GM12873 (cell line): ENCODE measurements around the gene MOGAT2.

Source experiments
- TF ChIP-seq, protein P1 (sequence below): IDR thresholded peaks from 2 replicates; pipeline ENCODE4 v1.5.1; 2012; ENCODE audit warnings: low read depth, mild to moderate bottlenecking, moderate library complexity, low read length, control low read depth; ENCODE audit not compliant: insufficient read depth; ENCODE audit errors: missing control alignments

MOGAT2 gene

DNA sequence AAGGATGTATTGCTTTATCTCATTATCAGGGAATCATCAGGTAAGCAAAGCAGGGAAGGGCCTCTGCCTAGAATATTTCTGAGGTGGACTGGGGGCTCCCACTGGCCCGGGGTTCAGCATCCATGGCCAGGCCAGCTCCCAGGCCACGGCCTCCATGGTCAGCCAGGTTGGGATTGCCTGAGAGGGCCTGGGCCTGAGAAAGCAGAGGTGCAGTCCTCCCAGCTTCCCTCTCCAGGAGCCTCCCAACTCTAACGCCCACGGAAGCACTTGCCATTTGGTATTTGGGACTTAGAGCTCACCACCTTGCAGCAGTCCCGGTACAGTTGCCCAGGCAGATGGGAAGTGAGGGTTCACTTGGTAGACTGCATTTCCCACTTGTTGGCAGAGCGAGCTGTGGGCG is 63.7 kb downstream of the MOGAT2 start:
- TF ChIP-seq, protein P1, sequence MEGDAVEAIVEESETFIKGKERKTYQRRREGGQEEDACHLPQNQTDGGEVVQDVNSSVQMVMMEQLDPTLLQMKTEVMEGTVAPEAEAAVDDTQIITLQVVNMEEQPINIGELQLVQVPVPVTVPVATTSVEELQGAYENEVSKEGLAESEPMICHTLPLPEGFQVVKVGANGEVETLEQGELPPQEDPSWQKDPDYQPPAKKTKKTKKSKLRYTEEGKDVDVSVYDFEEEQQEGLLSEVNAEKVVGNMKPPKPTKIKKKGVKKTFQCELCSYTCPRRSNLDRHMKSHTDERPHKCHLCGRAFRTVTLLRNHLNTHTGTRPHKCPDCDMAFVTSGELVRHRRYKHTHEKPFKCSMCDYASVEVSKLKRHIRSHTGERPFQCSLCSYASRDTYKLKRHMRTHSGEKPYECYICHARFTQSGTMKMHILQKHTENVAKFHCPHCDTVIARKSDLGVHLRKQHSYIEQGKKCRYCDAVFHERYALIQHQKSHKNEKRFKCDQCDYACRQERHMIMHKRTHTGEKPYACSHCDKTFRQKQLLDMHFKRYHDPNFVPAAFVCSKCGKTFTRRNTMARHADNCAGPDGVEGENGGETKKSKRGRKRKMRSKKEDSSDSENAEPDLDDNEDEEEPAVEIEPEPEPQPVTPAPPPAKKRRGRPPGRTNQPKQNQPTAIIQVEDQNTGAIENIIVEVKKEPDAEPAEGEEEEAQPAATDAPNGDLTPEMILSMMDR: no peak

DNA sequence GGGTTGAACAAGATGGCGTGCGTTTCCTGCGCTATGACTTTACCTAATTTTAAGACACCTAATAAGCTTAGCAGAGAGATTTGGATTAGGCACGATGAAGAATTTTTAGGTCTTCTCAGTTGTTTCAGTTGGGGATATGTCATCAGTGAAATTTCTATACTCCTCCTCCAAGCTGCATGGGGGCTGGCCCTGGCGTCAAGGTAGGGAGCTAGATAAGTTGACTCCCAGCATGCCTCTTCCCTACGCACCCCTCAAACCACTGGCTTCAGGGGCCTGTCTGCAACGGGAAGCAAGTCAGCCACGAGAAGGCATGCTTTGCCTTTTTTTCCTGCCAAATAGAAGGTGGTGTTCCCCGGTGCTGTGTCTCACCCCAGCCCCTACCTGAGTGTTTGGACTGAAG is 64.2 kb downstream of the MOGAT2 start:
- TF ChIP-seq, protein P1: no peak
